CD14-positive monocyte (primary cell): ENCODE data around the gene RBM22. TPM values are rescaled to one million over a fixed set of nuclear protein-coding genes. Genes with fewer than 3 reads are reported as not detected.

Experiments
- DNase-seq, 3 donors: peaks; one replicate each; pipeline ENCODE4 v3.0.0-alpha.2; 2011 to 2022
- H2AFZ ChIP-seq: 2 replicates; pipeline ENCODE4 v1.6.0; 2012; ENCODE audit warnings: mild to moderate bottlenecking, low read depth, low read length, inconsistent platforms; ENCODE audit not compliant: insufficient read depth, poor library complexity, severe bottlenecking
- H3K27ac ChIP-seq, 2 donors: 1 replicate in 1 of 2; 2 replicates in 1 of 2; pipeline ENCODE4 v1.5.1; 2012 to 2013; ENCODE audit warnings: low read length in 2 of 2, control low read depth in 1 of 2, inconsistent platforms in 1 of 2, low read depth in 1 of 2, mild to moderate bottlenecking in 1 of 2
- H3K27me3 ChIP-seq, 2 donors: one replicate each; pipeline versions ENCODE4 v1.6.0 to v1.6.1; 2011 to 2013; ENCODE audit warnings: low read length in 2 of 2; ENCODE audit not compliant: control insufficient read depth in 2 of 2, insufficient read depth in 2 of 2
- H3K36me3 ChIP-seq, 2 donors: replicated peaks in 1 of 2; 1 replicate in 1 of 2; 2 replicates in 1 of 2; pipeline versions ENCODE4 v1.5.1 to v1.6.1; 2012 to 2013; ENCODE audit warnings: low read length in 2 of 2, control low read depth in 1 of 2, inconsistent platforms in 1 of 2, mild to moderate bottlenecking in 1 of 2; ENCODE audit not compliant: insufficient read depth in 2 of 2, control insufficient read depth in 1 of 2
- H3K4me1 ChIP-seq, 2 donors: 1 replicate in 1 of 2; 2 replicates in 1 of 2; pipeline versions ENCODE4 v1.5.1 to v1.6.1; 2012 to 2013; ENCODE audit warnings: low read length in 2 of 2, control low read depth in 1 of 2, inconsistent platforms in 1 of 2, mild to moderate bottlenecking in 1 of 2, moderate library complexity in 1 of 2; ENCODE audit not compliant: insufficient read depth in 2 of 2, control insufficient read depth in 1 of 2
- H3K4me2 ChIP-seq: replicated peaks from 2 replicates; pipeline ENCODE3; 2012; ENCODE audit warnings: low read length, moderate library complexity, mild to moderate bottlenecking; ENCODE audit not compliant: poor library complexity, severe bottlenecking; ENCODE audit errors: extremely low read depth
- H3K4me3 ChIP-seq, 3 experiments: fragments of 200-600 bp in 1 of 3; sonication (generic) in 1 of 3; replicated peaks in 1 of 3; 1 replicate in 2 of 3; 2 replicates in 1 of 3; pipeline ENCODE4 v1.5.1; 2011 to 2013; ENCODE audit warnings: low read length in 3 of 3, mild to moderate bottlenecking in 3 of 3, control low read depth in 2 of 3, low read depth in 2 of 3, inconsistent platforms in 1 of 3, moderate library complexity in 1 of 3
- H3K79me2 ChIP-seq: 2 replicates; pipeline ENCODE4 v1.6.0; 2012; ENCODE audit warnings: mild to moderate bottlenecking, control low read depth, inconsistent platforms, low read length, moderate library complexity; ENCODE audit not compliant: insufficient read depth
- H3K9ac ChIP-seq: 2 replicates; pipeline ENCODE4 v1.6.0; 2017; ENCODE audit warnings: low read length, mild to moderate bottlenecking; ENCODE audit not compliant: insufficient read depth, poor library complexity, severe bottlenecking
- H3K9me3 ChIP-seq, 2 donors: replicated peaks in 1 of 2; 1 replicate in 1 of 2; 2 replicates in 1 of 2; pipeline versions ENCODE4 v1.5.1 to v1.6.1; 2012 to 2013; ENCODE audit warnings: low read length in 2 of 2, control low read depth in 1 of 2; ENCODE audit not compliant: control insufficient read depth in 1 of 2, insufficient read depth in 1 of 2
- H4K20me1 ChIP-seq: 2 replicates; pipeline ENCODE4 v1.6.0; 2012; ENCODE audit warnings: mild to moderate bottlenecking, low read length, control low read depth, moderate library complexity; ENCODE audit not compliant: insufficient read depth
- H3K27ac Mint-ChIP-seq, 7 donors: one replicate each; pipeline ENCODE4 v1.8.0; 2020; ENCODE audit warnings: mild to moderate bottlenecking in 7 of 7, mixed read lengths in 7 of 7, moderate library complexity in 6 of 7, inconsistent platforms in 2 of 7
- H3K27me3 Mint-ChIP-seq, 3 donors: one replicate each; pipeline ENCODE4 v1.8.0; 2021 to 2022; ENCODE audit warnings: low read depth in 3 of 3, mild to moderate bottlenecking in 3 of 3, mixed read lengths in 3 of 3, moderate library complexity in 3 of 3, inconsistent platforms in 1 of 3
- H3K36me3 Mint-ChIP-seq, 2 donors: one replicate each; pipeline ENCODE4 v1.8.0; 2020; ENCODE audit warnings: mixed read lengths in 2 of 2, inconsistent platforms in 1 of 2, mild to moderate bottlenecking in 1 of 2
- H3K4me1 Mint-ChIP-seq: one replicate; pipeline ENCODE4 v1.8.0; 2020; ENCODE audit warnings: mild to moderate bottlenecking, mixed read lengths
- H3K4me3 Mint-ChIP-seq, 2 donors: one replicate each; pipeline ENCODE4 v1.8.0; 2020; ENCODE audit warnings: mild to moderate bottlenecking in 2 of 2, mixed read lengths in 2 of 2, moderate library complexity in 1 of 2
- H3K9me3 Mint-ChIP-seq, 7 donors: one replicate each; pipeline ENCODE4 v1.8.0; 2020 to 2022; ENCODE audit warnings: mixed read lengths in 7 of 7, mild to moderate bottlenecking in 6 of 7, moderate library complexity in 6 of 7, inconsistent platforms in 2 of 7
- WGBS: methylation state at CpG from one replicate; pipeline ENCODE4 v1.1.5; 2013; ENCODE audit warnings: missing lambda C conversion rate; ENCODE audit not compliant: insufficient coverage; 5-methylcytosine and 5-hydroxymethylcytosine counted together
- intact Hi-C, 2 donors: fragments of 100-400 bp; cut with micrococcal nuclease; formaldehyde crosslinking; loops; one replicate each; pipeline versions ENCODE4 v1.15.0 to v1.15.1; 2023
- polyA plus RNA-seq, 3 donors: library from polyadenylated mRNA; depleted of rRNA in 1 of 3; unstranded in 2 of 3; stranded (reverse) in 1 of 3; fragments of 300-500 nt in 2 of 3; fragments of >200 nt in 1 of 3; fragmentation: Illumina TruSeq in 2 of 3; gene quantifications; 1 replicate in 2 of 3; 2 replicates in 1 of 3; pipeline ENCODE4 v1.2.3, GENCODE V29; 2012 to 2021
- TF ChIP-seq, protein P1 (sequence below): fragments of 200-600 bp; IDR thresholded peaks from one replicate; pipeline ENCODE4 v1.8.0; 2022; ENCODE audit warnings: antibody characterized with exemption, mild to moderate bottlenecking

RBM22 gene
- polyA plus RNA-seq, 3 donors, result 37.9 to 68.4 (median 47.4) TPM

DNA sequence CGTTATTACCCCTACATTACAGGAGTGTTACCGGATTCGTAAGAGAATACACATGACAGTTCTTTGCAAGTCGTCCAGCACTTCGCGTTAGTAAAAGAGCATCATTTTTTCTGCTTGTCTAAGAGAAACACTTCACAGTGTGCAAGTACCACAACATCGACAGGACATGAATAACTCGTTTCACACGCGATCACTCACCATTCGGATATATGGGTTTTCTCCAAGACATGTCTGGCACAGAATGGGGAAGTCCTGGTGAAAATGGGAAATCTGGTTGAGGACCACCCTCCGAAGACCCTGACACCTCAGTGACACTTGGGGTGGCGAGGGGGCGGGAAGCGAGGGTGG is 642 bp downstream of the RBM22 start:
- Histone ChIP-seq H4K20me1 (no peaks in the 10 kb centered on the region), H3K9ac (peak overlapping the region; percentile 98), H3K27ac (peak overlapping the region; percentile 80 to 98), H2AFZ (peak overlapping the region; percentile 89), H3K36me3 (peaks cover 36 to 42% of the 10 kb centered on the region in 2 donors), H3K4me2 (peak overlapping the region; percentile 86), H3K4me1 (peaks cover 15 to 18% of the 10 kb centered on the region in 2 donors), H3K9me3 (no peaks in the 10 kb centered on the region), H3K27me3 (no peaks in the 10 kb centered on the region), H3K4me3 (peak overlapping the region; percentile 66 to 95 (median 88)), H3K79me2 (peaks cover 34% of the 10 kb centered on the region)
- Mint-ChIP-seq H3K27ac (no peak overlapping the region), H3K36me3 (peaks cover 36 to 40% of the 10 kb centered on the region in 2 donors), H3K9me3 (no peaks in the 10 kb centered on the region), H3K27me3 (no peaks in the 10 kb centered on the region), H3K4me1 (peaks cover 13% of the 10 kb centered on the region), H3K4me3 (no peak overlapping the region)
- DNase-seq, result peak in 2 of 3 donors; percentile 56 to 77
- 0% methylated on average over 10 of the region's 15 CpGs for WGBS
- intact Hi-C loops, result loop anchor here in 1 of 2 donors (5.0 to 10.0 kb wide), 2 partner anchors 55 to 82 kb away; partner anchors contain the start of gene DCTN4
- TF ChIP-seq, protein P1, sequence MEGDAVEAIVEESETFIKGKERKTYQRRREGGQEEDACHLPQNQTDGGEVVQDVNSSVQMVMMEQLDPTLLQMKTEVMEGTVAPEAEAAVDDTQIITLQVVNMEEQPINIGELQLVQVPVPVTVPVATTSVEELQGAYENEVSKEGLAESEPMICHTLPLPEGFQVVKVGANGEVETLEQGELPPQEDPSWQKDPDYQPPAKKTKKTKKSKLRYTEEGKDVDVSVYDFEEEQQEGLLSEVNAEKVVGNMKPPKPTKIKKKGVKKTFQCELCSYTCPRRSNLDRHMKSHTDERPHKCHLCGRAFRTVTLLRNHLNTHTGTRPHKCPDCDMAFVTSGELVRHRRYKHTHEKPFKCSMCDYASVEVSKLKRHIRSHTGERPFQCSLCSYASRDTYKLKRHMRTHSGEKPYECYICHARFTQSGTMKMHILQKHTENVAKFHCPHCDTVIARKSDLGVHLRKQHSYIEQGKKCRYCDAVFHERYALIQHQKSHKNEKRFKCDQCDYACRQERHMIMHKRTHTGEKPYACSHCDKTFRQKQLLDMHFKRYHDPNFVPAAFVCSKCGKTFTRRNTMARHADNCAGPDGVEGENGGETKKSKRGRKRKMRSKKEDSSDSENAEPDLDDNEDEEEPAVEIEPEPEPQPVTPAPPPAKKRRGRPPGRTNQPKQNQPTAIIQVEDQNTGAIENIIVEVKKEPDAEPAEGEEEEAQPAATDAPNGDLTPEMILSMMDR, result no peak

DNA sequence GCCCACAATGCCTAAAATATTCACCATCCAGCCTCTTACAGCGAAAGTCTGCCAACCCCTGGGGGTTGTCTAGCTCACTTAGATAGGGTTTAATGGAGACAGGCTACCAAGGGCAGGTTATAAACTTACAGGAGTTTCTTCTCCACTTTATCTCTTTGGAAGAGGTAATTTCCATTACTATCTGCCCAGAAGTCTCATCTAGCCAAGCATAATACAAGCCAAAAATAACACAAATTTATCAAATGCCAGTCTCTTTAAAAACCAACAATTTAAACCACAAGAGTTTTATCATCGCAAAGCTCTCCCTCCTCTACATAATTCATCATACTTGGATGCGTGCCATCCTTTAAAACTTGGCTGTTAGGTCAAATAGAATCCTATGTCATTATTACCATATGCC is 6.2 kb downstream of the RBM22 start:
- TF ChIP-seq, protein P1, result no peak
- peaks cover 0 to 2% (median 0%) of the 10 kb centered on the region in 3 donors for H3K27me3 Mint-ChIP-seq
- no peak overlapping the region for H3K4me2 ChIP-seq
- no peak overlapping the region for H2AFZ ChIP-seq
- peaks cover 4% of the 10 kb centered on the region for H3K4me1 Mint-ChIP-seq
- no peaks in the 10 kb centered on the region for H3K9me3 Mint-ChIP-seq
- H4K20me1 ChIP-seq, result no peaks in the 10 kb centered on the region
- H3K27ac ChIP-seq, result no peak overlapping the region
- no peak overlapping the region for H3K9ac ChIP-seq
- no peaks in the 10 kb centered on the region for H3K9me3 ChIP-seq
- H3K27ac Mint-ChIP-seq, result no peak overlapping the region
- H3K36me3 Mint-ChIP-seq, result peaks cover 88 to 90% of the 10 kb centered on the region in 2 donors
- DNase-seq, result no peak
- peaks cover 21% of the 10 kb centered on the region for H3K79me2 ChIP-seq
- no peaks in the 10 kb centered on the region for H3K27me3 ChIP-seq
- WGBS, result 70% methylated on average over 2 of the region's 3 CpGs
- H3K4me3 Mint-ChIP-seq, result no peak overlapping the region
- intact Hi-C loops, result no loop called here
- H3K36me3 ChIP-seq, result peaks cover 86 to 95% of the 10 kb centered on the region in 2 donors
- no peak overlapping the region for H3K4me3 ChIP-seq
- H3K4me1 ChIP-seq, result peaks cover 5% of the 10 kb centered on the region in 2 donors
